Panc1 (cell line): ENCODE results near the gene FUT4. TPM values are rescaled to one million over a fixed set of nuclear protein-coding genes. Genes with fewer than 3 reads are reported as not detected.

Experiments
- ATAC-seq: fragments of 200-7000 bp; cut with Tn5 transposase; 2 replicates; pipeline ENCODE4 v1.9.1; 2020; ENCODE audit warnings: mild to moderate bottlenecking, moderate library complexity
- BruUV-seq: library from RNA; stranded (reverse); fragments of 400-500 nt; replicated peaks from 2 replicates; lab custom pipeline; 2021; lab: Mats Ljungman, UMichigan
- CTCF ChIA-PET: fragments of 300-600 bp; sonication (Branson Sonifier 250); formaldehyde crosslinking; loops from one replicate; lab custom pipeline; 2022; ENCODE audit warnings: antibody characterized with exemption; lab: Charles Lee
- POLR2A ChIA-PET: fragments of 300-600 bp; sonication (Branson Sonifier 250); formaldehyde crosslinking; loops from one replicate; lab custom pipeline; 2022; ENCODE audit warnings: antibody characterized with exemption; lab: Charles Lee
- DNase-seq: peaks from one replicate; pipeline ENCODE4 v3.0.0-alpha.2; 2010; ENCODE audit warnings: low read depth, low spot score
- H3K27ac ChIP-seq: 2 replicates; pipeline ENCODE4 v1.5.1; 2011; ENCODE audit warnings: mild to moderate bottlenecking, low read length, inconsistent platforms
- H3K27me3 ChIP-seq: fragments of 200-500 bp; sonication (Bioruptor generic); 2 replicates; pipeline ENCODE4 v1.6.0; 2014; ENCODE audit warnings: low read length, inconsistent platforms; ENCODE audit not compliant: control insufficient read depth, insufficient read depth
- H3K36me3 ChIP-seq: fragments of 200-500 bp; sonication (Bioruptor generic); 2 replicates; pipeline ENCODE4 v1.5.1; 2014; ENCODE audit warnings: inconsistent platforms, mild to moderate bottlenecking, low read length, moderate library complexity; ENCODE audit not compliant: control insufficient read depth, insufficient read depth
- H3K4me1 ChIP-seq: 2 replicates; pipeline ENCODE4 v1.5.1; 2011; ENCODE audit warnings: inconsistent platforms, mild to moderate bottlenecking, low read length, moderate library complexity; ENCODE audit not compliant: control insufficient read depth, insufficient read depth
- H3K4me3 ChIP-seq, 2 experiments: 2 replicates each; pipeline ENCODE4 v1.5.1; 2011 to 2012; ENCODE audit warnings: low read depth in 2 of 2, low read length in 2 of 2, mild to moderate bottlenecking in 2 of 2, inconsistent platforms in 1 of 2, moderate library complexity in 1 of 2
- H3K9me3 ChIP-seq: fragments of 200-500 bp; sonication (Bioruptor generic); 2 replicates; pipeline ENCODE4 v1.5.1; 2014; ENCODE audit warnings: low read depth, mild to moderate bottlenecking, inconsistent platforms, low read length, moderate library complexity; ENCODE audit not compliant: control insufficient read depth, insufficient read depth
- CTCF ChIP-seq: fragments of 450-650 bp; IDR thresholded peaks from 2 replicates; pipeline ENCODE4 v1.5.1; 2017; ENCODE audit warnings: mild to moderate bottlenecking
- POLR2AphosphoS5 ChIP-seq: IDR thresholded peaks from 2 replicates; pipeline ENCODE4 v1.6.1; 2012; ENCODE audit warnings: mild to moderate bottlenecking, low read depth, low read length, moderate library complexity
- REST ChIP-seq, 2 experiments: IDR thresholded peaks; 2 replicates each; pipeline ENCODE4 v1.6.1; 2011 to 2012; ENCODE audit warnings: low read depth in 2 of 2, control low read depth in 1 of 2, low read length in 1 of 2, mild to moderate bottlenecking in 1 of 2, moderate library complexity in 1 of 2; ENCODE audit not compliant: insufficient read depth in 1 of 2
- SIN3A ChIP-seq: IDR thresholded peaks from 2 replicates; pipeline ENCODE4 v1.6.1; 2012; ENCODE audit warnings: low read depth, mild to moderate bottlenecking, low read length, moderate library complexity, borderline replicate concordance; ENCODE audit not compliant: insufficient read depth
- TCF7L2 ChIP-seq: IDR thresholded peaks from 2 replicates; pipeline ENCODE4 v1.6.1; 2011; ENCODE audit warnings: mild to moderate bottlenecking, low read depth, low read length, inconsistent platforms
- in situ Hi-C: cut with HindIII; loops from 2 replicates; pipeline ENCODE4 v1.10.0; 2016; ENCODE audit warnings: low sequenced_read_pairs, low pct_unique_long_range_greater_than_20kb
- intact Hi-C: fragments of 100-400 bp; cut with micrococcal nuclease; formaldehyde crosslinking; loops from one replicate; pipeline ENCODE4 v1.10.0; 2022; ENCODE audit not compliant: unreplicated experiment
- total RNA-seq: library from RNA; stranded (reverse); gene quantifications from one replicate; pipeline ENCODE4 v1.2.1, GENCODE V29; 2021; ENCODE audit not compliant: unreplicated experiment

Gene FUT4
- total RNA-seq, 1 experiment from 2014 or later: 11.2 TPM

- DNase-seq (no peak), ATAC-seq (no peak)
- TF ChIP-seq REST (IDR thresholded peaks at IDR 0.05; ENCODE audit: insufficient read depth in 1 of 2, low read depth in 2 of 2, low read length in 1 of 2) (no peak), SIN3A (no peak), CTCF (no peak), TCF7L2 (no peak), POLR2AphosphoS5 (no peak)
- no peak overlapping the region for H3K27ac ChIP-seq
- H3K9me3 ChIP-seq: no peaks in the 10 kb centered on the region
- intact Hi-C loops: no loop called here
- H3K27me3 ChIP-seq: no peaks in the 10 kb centered on the region
- H3K36me3 ChIP-seq: no peaks in the 10 kb centered on the region
- no peak overlapping the region for H3K4me3 ChIP-seq
- POLR2A ChIA-PET: no interaction called here
- in situ Hi-C loops: no loop called here
- no peaks in the 10 kb centered on the region for H3K4me1 ChIP-seq
- no TSS peak for BruUV-seq
- CTCF ChIA-PET: interaction anchor here (0.7 kb wide), 1 partner anchor 56 kb away, joined by 3 read pairs; no protein-coding TSS in a partner anchor
Observed at GRCh38 chr11:94577841-94578240, 34.1 kb downstream of the FUT4 start.

GRCh38 chr11:94581926-94582325 lies 38.2 kb downstream of the FUT4 start:
- Histone ChIP-seq H3K4me3 (no peak overlapping the region), H3K4me1 (no peaks in the 10 kb centered on the region), H3K9me3 (no peaks in the 10 kb centered on the region), H3K27ac (no peak overlapping the region), H3K36me3 (no peaks in the 10 kb centered on the region), H3K27me3 (no peaks in the 10 kb centered on the region)
- intact Hi-C loops (no loop called here), in situ Hi-C loops (no loop called here)
- ATAC-seq (no peak), DNase-seq (no peak)
- ChIA-PET POLR2A (no interaction called here), CTCF (no interaction called here)
- no peak for TF ChIP-seq TCF7L2
- TF ChIP-seq CTCF: no peak
- TF ChIP-seq POLR2AphosphoS5: no peak
- TF ChIP-seq REST (IDR thresholded peaks at IDR 0.05; ENCODE audit: insufficient read depth in 1 of 2, low read depth in 2 of 2, low read length in 1 of 2): no peak
- TF ChIP-seq SIN3A: no peak
- BruUV-seq: no TSS peak
